ENCODE measurements around the gene PCSK5.
A peak's percentile ranks its signal among the peaks of the same experiment; 100 is the strongest.

PCSK5 gene

DNA sequence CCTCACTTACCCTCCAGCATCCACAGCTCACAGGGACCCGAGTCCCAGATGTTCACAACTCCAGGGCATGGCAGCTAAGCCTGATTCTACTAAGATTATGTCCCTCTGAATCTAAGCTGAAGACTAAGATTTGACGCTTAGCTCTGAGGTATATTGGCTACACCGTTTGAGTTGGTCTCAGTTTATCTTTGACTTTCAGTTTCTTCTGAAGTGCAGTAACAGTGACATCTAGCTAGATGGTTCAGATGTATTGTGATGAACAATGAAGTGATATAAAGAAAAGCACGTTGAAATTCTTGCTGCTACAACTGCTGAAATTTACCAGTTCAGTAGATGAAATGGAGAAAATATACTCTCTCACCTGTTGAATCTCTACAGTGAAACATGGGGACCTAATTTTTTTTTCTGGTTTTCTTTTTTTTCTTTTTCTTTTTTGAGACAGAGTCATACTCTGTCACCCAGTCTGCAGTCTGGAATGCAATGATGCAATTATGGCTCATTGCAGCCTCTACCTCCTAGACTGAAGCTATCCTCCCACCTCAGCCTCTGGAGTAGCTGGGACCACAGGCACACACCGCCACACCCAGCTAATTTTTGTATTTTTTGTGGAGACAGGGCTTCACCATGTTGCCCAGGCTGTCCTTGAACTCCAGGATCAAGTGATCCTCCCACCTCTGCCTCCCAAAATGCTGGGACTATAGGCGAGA lies 488.0 kb downstream of the PCSK5 start:
- Histone ChIP-seq H3K4me1 (ENCODE audit: control insufficient read depth, insufficient read depth, low read length) (0 out of 2 replicates have a peak, but pooled peaks cover 6% of the 10 kb centered on the region), H3K27ac (ENCODE audit: low read depth, low read length) (no peak overlapping the region), H3K9me3 (ENCODE audit: control insufficient read depth, insufficient read depth, low read length) (no peaks in the 10 kb centered on the region), H3K4me3 (ENCODE audit: low read depth, low read length) (no peak overlapping the region), H3K9ac (ENCODE audit: low read depth, low read length) (no peak overlapping the region), H3K36me3 (ENCODE audit: control insufficient read depth, insufficient read depth, low read length) (no peaks in the 10 kb centered on the region), H3K27me3 (ENCODE audit: control insufficient read depth, insufficient read depth, low read length) (no peaks in the 10 kb centered on the region)

DNA sequence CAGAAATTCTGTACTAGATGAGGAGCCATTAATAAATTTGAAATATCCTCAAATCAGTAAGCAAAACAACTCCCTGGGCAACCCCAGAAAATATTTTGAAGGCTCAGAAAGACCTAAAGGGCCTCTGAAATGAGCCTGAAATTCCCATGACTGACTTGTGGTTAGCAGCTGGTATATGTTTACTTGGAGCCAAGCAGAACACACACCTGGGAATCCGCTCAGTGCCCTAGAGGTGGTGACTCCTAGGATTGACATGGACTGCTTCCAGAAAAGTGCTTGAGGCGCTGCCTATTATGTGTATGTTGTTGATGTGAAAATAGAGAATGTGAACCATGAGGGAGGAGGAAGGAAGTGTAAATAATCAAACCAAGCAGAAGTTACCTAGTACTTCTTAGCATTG lies 489.0 kb downstream of the PCSK5 start:
- Histone ChIP-seq H3K27ac (ENCODE audit: low read depth, low read length) (no peak overlapping the region), H3K9me3 (ENCODE audit: control insufficient read depth, insufficient read depth, low read length) (no peaks in the 10 kb centered on the region), H3K27me3 (ENCODE audit: control insufficient read depth, insufficient read depth, low read length) (no peaks in the 10 kb centered on the region), H3K4me3 (ENCODE audit: low read depth, low read length) (no peak overlapping the region), H3K9ac (ENCODE audit: low read depth, low read length) (no peak overlapping the region), H3K4me1 (ENCODE audit: control insufficient read depth, insufficient read depth, low read length) (0 out of 2 replicates have a peak, but pooled peaks cover 6% of the 10 kb centered on the region), H3K36me3 (ENCODE audit: control insufficient read depth, insufficient read depth, low read length) (no peaks in the 10 kb centered on the region; the same call in 1 of the 2 replicates)

DNA sequence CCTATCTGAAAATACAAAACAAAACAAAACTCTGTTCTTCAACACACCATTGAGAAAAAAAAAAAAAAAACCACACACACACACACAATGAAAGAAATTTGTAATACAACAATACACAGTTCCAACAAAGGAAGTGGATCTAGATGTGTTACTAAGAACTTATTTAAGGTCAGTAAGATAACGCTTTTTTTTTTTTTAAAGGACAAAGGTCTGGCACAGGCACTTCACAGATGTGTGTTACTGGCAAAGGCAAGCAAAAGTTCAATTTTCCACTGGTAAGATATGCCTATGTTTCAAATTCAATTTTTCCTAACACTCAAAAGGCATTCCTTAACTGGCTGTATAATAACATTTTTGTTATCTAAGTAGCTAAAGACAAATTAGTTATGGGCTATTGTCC lies 500.2 kb downstream of the PCSK5 start:
- Histone ChIP-seq H3K4me3 (ENCODE audit: low read depth, low read length) (no peak overlapping the region), H3K9ac (ENCODE audit: low read depth, low read length) (no peak overlapping the region), H3K4me1 (ENCODE audit: control insufficient read depth, insufficient read depth, low read length) (no peaks in the 10 kb centered on the region; the same call in 1 of the 2 replicates), H3K27me3 (ENCODE audit: control insufficient read depth, insufficient read depth, low read length) (no peaks in the 10 kb centered on the region), H3K9me3 (ENCODE audit: control insufficient read depth, insufficient read depth, low read length) (no peaks in the 10 kb centered on the region), H3K36me3 (ENCODE audit: control insufficient read depth, insufficient read depth, low read length) (peaks cover 33% of the 10 kb centered on the region), H3K27ac (ENCODE audit: low read depth, low read length) (no peak overlapping the region)

DNA sequence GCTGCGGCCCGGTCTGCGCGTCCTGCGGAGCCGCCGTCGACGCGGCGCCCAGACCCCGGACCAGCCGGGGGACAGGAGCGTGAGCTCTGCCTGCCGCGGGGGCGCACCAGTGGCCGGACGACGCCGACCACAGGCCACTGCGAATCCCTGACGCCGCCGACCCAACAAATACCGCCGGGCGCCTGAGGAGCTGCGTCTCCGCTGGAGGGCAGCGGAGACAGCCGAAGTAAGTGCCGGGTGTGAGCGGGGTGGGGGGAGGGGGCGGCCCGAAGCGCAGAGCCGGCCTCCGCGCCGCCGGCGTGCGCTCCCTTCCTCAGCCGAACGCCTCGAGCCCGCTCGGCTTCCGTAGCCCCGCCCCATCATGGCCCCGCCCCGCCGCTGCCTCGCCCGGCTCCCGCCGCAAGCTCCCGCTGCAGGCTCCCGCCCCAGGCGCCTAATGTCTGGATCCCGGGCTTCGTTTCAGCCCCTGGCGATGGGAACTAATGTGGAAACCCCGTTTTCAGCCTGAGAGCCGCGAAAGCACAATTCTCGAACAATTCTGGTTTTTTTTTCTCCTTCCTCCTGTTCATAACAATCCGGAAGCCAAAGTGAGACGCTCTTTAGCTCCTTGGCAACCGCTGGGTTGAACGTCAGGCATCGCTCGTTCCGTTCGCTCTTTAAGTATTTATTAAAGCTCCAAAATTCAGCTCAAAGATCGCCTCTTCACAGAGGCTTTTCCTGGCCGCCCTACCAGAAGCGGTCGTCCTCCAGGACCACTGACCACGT lies 503.9 kb downstream of the PCSK5 start, which contains the start of gene RFK:
Gene RFK, minus strand, starts transcription at position 232 of the 765 bp plus-strand sequence. CDS start 255 bp downstream, outside the sequence.
- Histone ChIP-seq H3K4me3 (ENCODE audit: low read depth, low read length) (peak within 1 kb of the TSS; percentile 88), H3K9ac (ENCODE audit: low read depth, low read length) (peak within 1 kb of the TSS; percentile 67), H3K27ac (ENCODE audit: low read depth, low read length) (peak within 1 kb of the TSS; percentile 96), H3K27me3 (ENCODE audit: control insufficient read depth, insufficient read depth, low read length) (no peaks in the 10 kb centered on the region), H3K36me3 (ENCODE audit: control insufficient read depth, insufficient read depth, low read length) (peaks cover 6% of the 10 kb centered on the region), H3K9me3 (ENCODE audit: control insufficient read depth, insufficient read depth, low read length) (no peaks in the 10 kb centered on the region), H3K4me1 (ENCODE audit: control insufficient read depth, insufficient read depth, low read length) (no peaks in the 10 kb centered on the region; the same call in 1 of the 2 replicates)

DNA sequence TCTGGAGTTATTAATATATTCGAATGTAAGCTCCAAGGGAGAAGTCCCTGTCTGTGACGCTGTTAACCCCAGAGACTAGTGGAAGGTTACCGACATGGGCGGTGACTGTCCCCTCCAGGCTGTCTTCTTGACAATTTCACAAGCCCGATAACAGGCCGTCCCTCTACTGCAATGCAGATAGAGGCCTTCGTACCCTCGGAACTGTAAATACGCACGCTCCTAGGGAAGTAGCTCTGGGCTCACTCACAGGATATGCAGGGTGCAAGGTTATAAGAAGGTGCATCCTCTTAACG lies 504.4 kb downstream of the PCSK5 start:
- Histone ChIP-seq H3K4me1 (ENCODE audit: control insufficient read depth, insufficient read depth, low read length) (no peaks in the 10 kb centered on the region; the same call in 1 of the 2 replicates), H3K9ac (ENCODE audit: low read depth, low read length) (peak overlapping the region; percentile 66), H3K36me3 (ENCODE audit: control insufficient read depth, insufficient read depth, low read length) (peaks cover 6% of the 10 kb centered on the region), H3K27me3 (ENCODE audit: control insufficient read depth, insufficient read depth, low read length) (no peaks in the 10 kb centered on the region), H3K4me3 (ENCODE audit: low read depth, low read length) (peak overlapping the region; percentile 75), H3K27ac (ENCODE audit: low read depth, low read length) (peak overlapping the region; percentile 96), H3K9me3 (ENCODE audit: control insufficient read depth, insufficient read depth, low read length) (no peaks in the 10 kb centered on the region)

DNA sequence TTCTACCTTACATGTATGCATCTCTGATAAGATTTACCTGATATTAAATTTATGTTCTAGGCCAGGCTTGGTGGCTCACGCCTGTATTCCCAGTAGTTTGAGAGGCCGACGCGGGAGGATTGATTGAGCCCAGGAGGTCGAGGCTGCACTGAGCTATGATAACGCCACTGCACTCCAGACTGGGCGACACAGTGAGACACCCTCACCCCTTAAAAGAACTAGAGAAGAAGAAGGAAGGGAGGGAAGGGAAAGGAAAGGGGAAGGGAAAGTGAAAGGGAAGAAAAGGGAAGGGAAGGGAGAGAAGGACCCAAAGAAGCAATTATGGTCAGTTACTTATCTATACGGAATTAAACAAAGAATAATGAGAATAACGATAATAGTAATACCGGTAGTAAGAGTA lies 504.9 kb downstream of the PCSK5 start:
- Histone ChIP-seq H3K9me3 (ENCODE audit: control insufficient read depth, insufficient read depth, low read length) (no peaks in the 10 kb centered on the region), H3K9ac (ENCODE audit: low read depth, low read length) (no peak overlapping the region), H3K4me3 (ENCODE audit: low read depth, low read length) (peak overlapping the region; percentile 75), H3K27ac (ENCODE audit: low read depth, low read length) (no peak overlapping the region), H3K36me3 (ENCODE audit: control insufficient read depth, insufficient read depth, low read length) (peaks cover 6% of the 10 kb centered on the region), H3K27me3 (ENCODE audit: control insufficient read depth, insufficient read depth, low read length) (no peaks in the 10 kb centered on the region), H3K4me1 (ENCODE audit: control insufficient read depth, insufficient read depth, low read length) (no peaks in the 10 kb centered on the region; the same call in 1 of the 2 replicates)

DNA sequence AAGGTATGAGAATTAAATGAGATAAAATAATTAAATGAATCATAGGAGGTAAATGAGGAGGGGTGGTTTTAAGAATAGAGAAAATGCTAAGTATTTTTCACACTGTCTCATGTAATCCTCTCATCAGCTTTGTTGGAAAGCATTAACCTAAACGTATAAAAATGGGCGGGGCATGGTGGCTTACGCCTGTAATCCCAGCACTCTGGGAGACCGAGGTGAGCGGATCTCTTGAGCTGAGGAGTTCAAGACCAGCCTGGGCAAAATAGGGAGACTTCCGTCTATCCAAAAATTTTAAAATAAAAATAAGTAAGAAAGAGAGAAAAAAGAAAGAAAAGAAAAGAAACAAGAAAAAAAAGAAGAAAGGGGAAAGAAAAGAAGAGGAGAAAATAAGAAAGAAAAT lies 505.7 kb downstream of the PCSK5 start:
- Histone ChIP-seq H3K27ac (ENCODE audit: low read depth, low read length) (no peak overlapping the region), H3K4me3 (ENCODE audit: low read depth, low read length) (no peak overlapping the region), H3K27me3 (ENCODE audit: control insufficient read depth, insufficient read depth, low read length) (no peaks in the 10 kb centered on the region), H3K9me3 (ENCODE audit: control insufficient read depth, insufficient read depth, low read length) (no peaks in the 10 kb centered on the region), H3K36me3 (ENCODE audit: control insufficient read depth, insufficient read depth, low read length) (peaks cover 6% of the 10 kb centered on the region), H3K4me1 (ENCODE audit: control insufficient read depth, insufficient read depth, low read length) (no peaks in the 10 kb centered on the region; the same call in 1 of the 2 replicates), H3K9ac (ENCODE audit: low read depth, low read length) (no peak overlapping the region)

DNA sequence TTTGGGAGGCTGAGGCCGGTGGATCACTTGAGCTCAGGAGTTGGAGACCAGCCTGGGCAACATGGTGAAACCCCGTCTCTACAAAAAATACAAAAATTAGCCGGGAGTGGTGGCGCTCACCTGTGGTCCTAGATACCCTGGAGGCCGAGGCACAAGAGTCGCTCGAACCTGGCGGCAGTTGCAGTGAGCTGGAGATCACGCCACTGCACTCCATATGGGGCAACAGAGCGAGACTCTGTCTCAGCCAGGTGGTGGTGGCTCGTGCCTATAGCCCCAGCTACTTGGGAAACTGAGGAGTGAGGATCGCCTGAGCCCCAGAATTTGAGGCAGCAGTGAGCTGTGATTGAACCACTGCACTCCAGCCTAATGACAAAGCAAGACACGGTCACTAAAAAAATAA lies 506.1 kb downstream of the PCSK5 start:
- no peak overlapping the region for H3K27ac ChIP-seq (ENCODE audit: low read depth, low read length)
- no peaks in the 10 kb centered on the region for H3K27me3 ChIP-seq (ENCODE audit: control insufficient read depth, insufficient read depth, low read length)
- H3K36me3 ChIP-seq (ENCODE audit: control insufficient read depth, insufficient read depth, low read length): peaks cover 6% of the 10 kb centered on the region
- no peaks in the 10 kb centered on the region; the same call in 1 of the 2 replicates for H3K4me1 ChIP-seq (ENCODE audit: control insufficient read depth, insufficient read depth, low read length)
- no peaks in the 10 kb centered on the region for H3K9me3 ChIP-seq (ENCODE audit: control insufficient read depth, insufficient read depth, low read length)
- no peak overlapping the region for H3K4me3 ChIP-seq (ENCODE audit: low read depth, low read length)
- H3K9ac ChIP-seq (ENCODE audit: low read depth, low read length): no peak overlapping the region

DNA sequence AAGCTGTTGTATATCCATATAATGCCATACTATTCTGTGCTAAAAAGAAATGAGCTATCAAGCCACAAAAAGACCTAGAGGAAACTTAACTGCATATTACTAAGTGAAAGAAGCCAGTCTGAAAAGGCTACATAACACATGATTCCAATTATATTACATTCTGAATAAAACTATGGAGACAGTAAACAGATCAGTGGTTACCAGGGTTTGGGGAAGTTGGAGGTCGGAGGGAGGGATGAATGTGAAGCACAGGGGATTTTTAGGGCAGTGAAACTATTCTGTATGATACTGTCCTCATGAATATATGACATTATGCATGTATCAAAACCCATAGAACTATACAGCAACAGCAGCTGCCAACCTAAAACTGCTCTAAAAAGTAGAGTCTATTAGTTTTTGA lies 509.4 kb downstream of the PCSK5 start:
- Histone ChIP-seq H3K27ac (ENCODE audit: low read depth, low read length) (no peak overlapping the region), H3K9ac (ENCODE audit: low read depth, low read length) (no peak overlapping the region), H3K4me1 (ENCODE audit: control insufficient read depth, insufficient read depth, low read length) (no peaks in the 10 kb centered on the region), H3K4me3 (ENCODE audit: low read depth, low read length) (no peak overlapping the region), H3K36me3 (ENCODE audit: control insufficient read depth, insufficient read depth, low read length) (no peaks in the 10 kb centered on the region), H3K9me3 (ENCODE audit: control insufficient read depth, insufficient read depth, low read length) (no peaks in the 10 kb centered on the region), H3K27me3 (ENCODE audit: control insufficient read depth, insufficient read depth, low read length) (no peaks in the 10 kb centered on the region)

DNA sequence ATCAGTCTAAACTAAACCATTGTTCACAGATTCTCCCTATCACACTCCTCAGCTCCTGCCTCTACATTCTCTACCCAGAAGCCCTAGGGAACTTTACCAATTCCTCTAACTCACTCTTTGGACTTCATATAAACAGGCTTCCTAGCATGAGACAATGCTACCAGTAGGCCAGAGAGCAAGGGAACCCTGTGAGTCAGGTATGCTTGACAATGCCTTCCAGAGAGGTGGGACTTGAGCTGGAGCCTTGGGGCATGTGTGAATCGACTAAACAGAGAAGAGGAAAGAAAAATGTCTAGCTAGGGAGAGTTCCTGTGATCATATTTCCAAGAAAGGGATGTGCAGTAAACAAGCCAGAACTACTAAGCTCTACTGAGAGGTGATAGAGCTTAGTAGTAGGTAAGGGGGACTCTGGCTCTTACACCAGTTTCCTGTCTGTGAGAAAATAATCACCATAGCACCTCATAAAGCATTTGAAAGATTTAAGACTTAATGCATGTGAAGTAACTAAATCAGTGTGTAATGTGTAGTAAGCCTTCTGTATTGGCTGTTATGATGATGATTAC lies 510.1 kb downstream of the PCSK5 start:
- Histone ChIP-seq H3K4me1 (ENCODE audit: control insufficient read depth, insufficient read depth, low read length) (no peaks in the 10 kb centered on the region), H3K27me3 (ENCODE audit: control insufficient read depth, insufficient read depth, low read length) (no peaks in the 10 kb centered on the region), H3K9ac (ENCODE audit: low read depth, low read length) (no peak overlapping the region), H3K9me3 (ENCODE audit: control insufficient read depth, insufficient read depth, low read length) (no peaks in the 10 kb centered on the region), H3K36me3 (ENCODE audit: control insufficient read depth, insufficient read depth, low read length) (no peaks in the 10 kb centered on the region), H3K27ac (ENCODE audit: low read depth, low read length) (no peak overlapping the region), H3K4me3 (ENCODE audit: low read depth, low read length) (no peak overlapping the region)

DNA sequence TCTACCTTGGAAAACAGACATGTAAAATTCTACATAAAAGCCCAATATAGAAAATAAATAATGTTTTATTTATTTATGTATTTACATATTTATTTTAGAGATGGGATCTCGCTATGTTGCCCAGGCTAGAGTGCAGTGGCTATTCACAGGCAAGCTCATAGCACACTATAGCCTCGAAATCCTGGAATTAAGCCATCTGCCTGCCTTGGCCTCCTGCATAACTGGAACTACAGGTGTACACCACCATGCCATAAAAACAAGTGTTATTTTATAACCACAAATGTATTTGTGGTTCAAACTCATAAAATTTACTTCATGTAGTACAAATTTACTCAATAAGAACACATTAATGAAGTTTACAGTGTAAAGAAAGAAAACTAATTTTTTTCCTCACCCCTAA lies 510.7 kb downstream of the PCSK5 start:
- Histone ChIP-seq H3K9ac (ENCODE audit: low read depth, low read length) (no peak overlapping the region), H3K4me3 (ENCODE audit: low read depth, low read length) (no peak overlapping the region), H3K27me3 (ENCODE audit: control insufficient read depth, insufficient read depth, low read length) (no peaks in the 10 kb centered on the region), H3K36me3 (ENCODE audit: control insufficient read depth, insufficient read depth, low read length) (no peaks in the 10 kb centered on the region), H3K9me3 (ENCODE audit: control insufficient read depth, insufficient read depth, low read length) (no peaks in the 10 kb centered on the region), H3K4me1 (ENCODE audit: control insufficient read depth, insufficient read depth, low read length) (no peaks in the 10 kb centered on the region), H3K27ac (ENCODE audit: low read depth, low read length) (no peak overlapping the region)
